Measurements from ENCODE around the gene MECP2. TPM values are rescaled to one million over a fixed set of nuclear protein-coding genes. Genes with fewer than 3 reads are reported as not detected.

MECP2 gene
- total RNA-seq, 4 donors from 2014 or later: 36.8 to 71.2 (median 47.1) TPM

- TF ChIP-seq CTCF (IDR thresholded peaks at IDR 0.05; ENCODE audit: low read depth): no peak
Observed at GRCh38 chrX:154136627-154137161, 39.2 kb upstream of the MECP2 start.

- no peak for TF ChIP-seq CTCF (IDR thresholded peaks at IDR 0.05; ENCODE audit: low read depth)
Observed at GRCh38 chrX:154135458-154136229, 38.1 kb upstream of the MECP2 start.

- TF ChIP-seq CTCF (IDR thresholded peaks at IDR 0.05; ENCODE audit: low read depth): no peak
Observed at GRCh38 chrX:154132366-154132765, 34.8 kb upstream of the MECP2 start.

GRCh38 chrX:154131955-154132354 is 34.4 kb upstream of the MECP2 start:
- TF ChIP-seq CTCF (IDR thresholded peaks at IDR 0.05; ENCODE audit: low read depth): no peak

- TF ChIP-seq CTCF (IDR thresholded peaks at IDR 0.05; ENCODE audit: low read depth): no peak
Observed at GRCh38 chrX:154126101-154126500, 28.6 kb upstream of the MECP2 start.

GRCh38 chrX:154125391-154126040 is 28.0 kb upstream of the MECP2 start:
- TF ChIP-seq CTCF (IDR thresholded peaks at IDR 0.05; ENCODE audit: low read depth): no peak
